ENCODE measurements around the gene HDDC3. TPM values are rescaled to one million over a fixed set of nuclear protein-coding genes. Genes with fewer than 3 reads are reported as not detected.

The HDDC3 gene
- total and polyA plus RNA-seq, 4 donors = 6.5 to 15.3 (median 7.5) TPM

DNA sequence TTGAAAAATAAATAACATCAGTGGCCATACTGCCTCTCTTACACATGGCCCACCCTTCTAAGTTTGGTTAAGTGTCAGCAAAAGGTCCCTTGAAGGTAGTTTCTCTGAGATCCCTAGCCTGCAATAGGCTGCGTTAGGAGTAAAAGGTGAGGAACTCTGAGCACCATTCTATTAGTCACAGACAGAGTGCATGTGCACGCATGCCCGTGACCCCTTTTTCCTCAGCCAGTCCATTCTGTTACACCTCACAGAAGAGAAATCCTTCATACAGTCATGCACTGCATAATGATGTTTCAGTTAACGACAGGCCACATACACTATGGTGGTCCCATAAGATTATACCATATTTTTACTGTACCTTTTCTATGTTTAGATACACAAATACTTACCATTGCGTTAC is 34.9 kb upstream of the HDDC3 start:
- 82 to 90% methylated on average over 5 of the region's 5 CpGs for WGBS, 2 donors
- intact Hi-C loops (cut with DNase I) = loop anchor here in 1 of 2 donors (10.0 kb wide), 1 partner anchor 308 kb away; no protein-coding TSS in a partner anchor
- H3K36me3 ChIP-seq (ENCODE audit: control insufficient read depth in 1 of 2, insufficient read depth in 2 of 2, low read length in 1 of 2) = peaks cover 4 to 7% of the 10 kb centered on the region in 2 donors
- no peak for ATAC-seq (ENCODE audit: low FRiP score)
- no peaks in the 10 kb centered on the region for H3K9me3 ChIP-seq (ENCODE audit: control insufficient read depth, low read length)
- no peak overlapping the region for H3K27ac ChIP-seq (ENCODE audit: low read depth in 1 of 2, low read length in 2 of 2)
- no peaks in the 10 kb centered on the region for H3K27me3 ChIP-seq (ENCODE audit: control insufficient read depth in 1 of 2, insufficient read depth in 2 of 2, low read length in 1 of 2)
- DNase-seq = no peak
- H3K4me3 ChIP-seq (ENCODE audit: low read length in 2 of 2) = no peak overlapping the region
- H3K4me1 ChIP-seq (ENCODE audit: control insufficient read depth in 1 of 2, insufficient read depth in 2 of 2, low read length in 2 of 2) = no peaks in the 10 kb centered on the region

DNA sequence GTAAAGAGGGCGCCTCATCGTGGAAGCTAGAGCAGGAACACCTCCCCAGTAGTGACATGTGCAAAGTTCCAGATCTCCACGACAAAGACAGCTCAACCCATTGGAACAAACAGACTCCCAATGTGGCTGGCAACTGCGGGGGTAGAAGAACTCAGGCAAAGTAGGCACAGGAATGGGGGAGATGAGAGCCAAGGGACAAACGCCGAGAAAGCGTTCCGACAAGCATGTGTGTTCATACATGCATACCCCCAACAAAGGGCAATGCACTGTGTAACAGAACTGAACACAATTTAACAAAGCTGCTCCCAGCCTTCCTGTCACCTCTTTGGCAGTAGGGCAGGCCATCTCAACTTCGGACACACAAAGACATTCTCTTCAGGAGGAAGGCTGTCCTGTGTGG is 33.9 kb upstream of the HDDC3 start:
- ATAC-seq (ENCODE audit: low FRiP score) = no peak
- peaks cover 4 to 7% of the 10 kb centered on the region in 2 donors for H3K36me3 ChIP-seq (ENCODE audit: control insufficient read depth in 1 of 2, insufficient read depth in 2 of 2, low read length in 1 of 2)
- H3K27ac ChIP-seq (ENCODE audit: low read depth in 1 of 2, low read length in 2 of 2) = no peak overlapping the region

DNA sequence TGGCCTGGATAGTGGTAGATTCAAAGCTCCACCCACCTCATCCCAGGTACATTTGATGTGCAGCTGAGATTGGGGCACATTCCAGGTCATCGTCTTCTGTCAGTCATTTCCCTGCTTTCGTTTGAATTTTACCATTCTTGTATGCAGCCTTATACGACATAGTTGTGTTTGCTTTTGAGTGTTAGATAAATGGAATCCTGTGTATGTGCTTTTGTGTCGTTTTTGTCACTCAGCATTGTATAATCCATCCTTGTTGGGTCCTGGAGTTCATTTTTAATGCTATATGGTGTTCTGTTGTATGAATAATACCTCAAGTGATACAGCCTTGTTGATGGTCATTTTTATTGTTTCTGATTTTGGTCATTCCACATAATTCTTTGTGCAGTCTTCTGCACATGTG is 29.7 kb upstream of the HDDC3 start:
- Histone ChIP-seq H3K9me3 (ENCODE audit: control insufficient read depth, low read length) (no peaks in the 10 kb centered on the region), H3K27me3 (ENCODE audit: control insufficient read depth in 1 of 2, insufficient read depth in 2 of 2, low read length in 1 of 2) (no peaks in the 10 kb centered on the region), H3K4me3 (ENCODE audit: low read length in 2 of 2) (no peak overlapping the region), H3K36me3 (ENCODE audit: control insufficient read depth in 1 of 2, insufficient read depth in 2 of 2, low read length in 1 of 2) (peaks cover 4% of the 10 kb centered on the region in 2 donors), H3K4me1 (ENCODE audit: control insufficient read depth in 1 of 2, insufficient read depth in 2 of 2, low read length in 2 of 2) (no peaks in the 10 kb centered on the region), H3K27ac (ENCODE audit: low read depth in 1 of 2, low read length in 2 of 2) (no peak overlapping the region)
- no peak for ATAC-seq (ENCODE audit: low FRiP score)
- DNase-seq = no peak
- 85 to 86% methylated on average over 4 of the region's 4 CpGs for WGBS, 2 donors
- intact Hi-C loops (cut with DNase I) = loop anchor here in 1 of 2 donors (10.0 kb wide), 1 partner anchor 313 kb away; no protein-coding TSS in a partner anchor

More for the DNA sequence above, 33.9 kb upstream of the HDDC3 start:
- no peaks in the 10 kb centered on the region for H3K4me1 ChIP-seq (ENCODE audit: control insufficient read depth in 1 of 2, insufficient read depth in 2 of 2, low read length in 2 of 2)
- H3K4me3 ChIP-seq (ENCODE audit: low read length in 2 of 2) = no peak overlapping the region
- no peaks in the 10 kb centered on the region for H3K27me3 ChIP-seq (ENCODE audit: control insufficient read depth in 1 of 2, insufficient read depth in 2 of 2, low read length in 1 of 2)
- intact Hi-C loops (cut with DNase I) = loop anchor here in 1 of 2 donors (10.0 kb wide), 1 partner anchor 309 kb away; no protein-coding TSS in a partner anchor
- H3K9me3 ChIP-seq (ENCODE audit: control insufficient read depth, low read length) = no peaks in the 10 kb centered on the region
- 86 to 87% methylated on average over 9 of the region's 9 CpGs for WGBS, 2 donors
- no peak for DNase-seq

DNA sequence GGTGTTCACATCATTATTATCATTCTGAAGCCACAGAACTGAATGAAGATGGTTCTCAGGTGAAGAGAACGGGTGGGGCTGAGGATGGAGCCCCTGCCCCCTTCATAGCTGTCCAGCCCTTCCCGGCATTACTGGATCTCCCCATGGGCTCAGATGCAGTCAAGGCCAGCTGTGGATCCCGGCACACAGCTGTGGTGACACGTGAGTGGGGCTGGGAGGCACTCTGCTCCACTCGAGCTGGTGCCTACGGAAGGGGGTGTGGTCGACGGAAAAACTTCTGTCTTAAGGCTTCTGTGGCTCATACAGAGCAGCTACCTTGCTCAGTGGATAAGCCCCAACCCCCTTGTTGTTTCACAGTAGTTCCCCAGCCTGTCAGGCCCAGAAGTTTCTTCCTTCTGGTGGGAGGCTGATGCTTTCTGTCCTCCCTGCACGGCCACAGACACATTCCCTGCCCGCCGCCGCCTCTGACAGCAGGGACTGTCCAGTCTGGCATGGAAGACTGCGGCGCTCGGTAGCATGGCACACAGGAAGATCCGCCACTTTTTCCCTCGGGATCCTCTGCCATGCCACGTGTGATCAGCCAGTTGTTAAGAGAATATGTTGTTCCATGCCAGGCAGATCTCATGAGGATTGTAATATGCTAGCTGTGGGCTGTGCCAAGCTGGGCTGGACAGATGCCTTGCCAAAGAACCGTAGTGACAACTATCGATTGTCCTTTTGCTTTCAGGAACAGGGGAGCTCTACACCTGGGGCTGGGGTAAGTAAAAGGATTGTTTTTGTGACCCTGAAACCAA is 28.1 kb upstream of the HDDC3 start:
- no peak for DNase-seq
- Histone ChIP-seq H3K27me3 (ENCODE audit: control insufficient read depth in 1 of 2, insufficient read depth in 2 of 2, low read length in 1 of 2) (no peaks in the 10 kb centered on the region), H3K9me3 (ENCODE audit: control insufficient read depth, low read length) (no peaks in the 10 kb centered on the region), H3K4me1 (ENCODE audit: control insufficient read depth in 1 of 2, insufficient read depth in 2 of 2, low read length in 2 of 2) (no peaks in the 10 kb centered on the region), H3K27ac (ENCODE audit: low read depth in 1 of 2, low read length in 2 of 2) (peak overlapping the region; percentile 10 to 39), H3K4me3 (ENCODE audit: low read length in 2 of 2) (no peak overlapping the region), H3K36me3 (ENCODE audit: control insufficient read depth in 1 of 2, insufficient read depth in 2 of 2, low read length in 1 of 2) (no peaks in the 10 kb centered on the region)
- WGBS, 2 donors = 3 to 9% methylated on average over 20 of the region's 20 CpGs
- intact Hi-C loops (cut with DNase I) = loop anchor here in 1 of 2 donors (10.0 kb wide), 1 partner anchor 314 kb away; no protein-coding TSS in a partner anchor
- no peak for ATAC-seq (ENCODE audit: low FRiP score)

DNA sequence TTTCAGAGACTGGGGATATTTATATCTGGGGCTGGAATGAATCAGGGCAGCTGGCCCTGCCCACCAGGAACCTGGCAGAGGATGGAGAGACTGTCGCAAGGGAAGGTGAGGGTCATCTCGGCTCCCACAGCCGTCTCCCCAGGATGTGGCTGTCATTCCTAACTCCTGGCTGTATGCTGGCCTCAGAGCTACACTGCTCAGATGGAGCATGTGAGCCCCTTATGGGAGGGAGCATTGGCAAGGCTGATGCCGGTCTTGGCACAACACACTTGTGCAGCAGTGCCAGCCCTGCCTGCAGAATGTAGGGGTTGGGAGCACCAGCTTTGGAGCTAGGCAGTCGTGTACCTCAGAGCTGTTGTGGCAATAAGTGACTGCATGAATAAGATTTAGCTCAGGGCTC is 27.5 kb upstream of the HDDC3 start:
- Histone ChIP-seq H3K4me1 (ENCODE audit: control insufficient read depth in 1 of 2, insufficient read depth in 2 of 2, low read length in 2 of 2) (no peaks in the 10 kb centered on the region), H3K4me3 (ENCODE audit: low read length in 2 of 2) (no peak overlapping the region), H3K27me3 (ENCODE audit: control insufficient read depth in 1 of 2, insufficient read depth in 2 of 2, low read length in 1 of 2) (no peaks in the 10 kb centered on the region), H3K36me3 (ENCODE audit: control insufficient read depth in 1 of 2, insufficient read depth in 2 of 2, low read length in 1 of 2) (no peaks in the 10 kb centered on the region), H3K9me3 (ENCODE audit: control insufficient read depth, low read length) (no peaks in the 10 kb centered on the region), H3K27ac (ENCODE audit: low read depth in 1 of 2, low read length in 2 of 2) (peak overlapping the region in 1 of 2 donors; percentile 85)
- ATAC-seq (ENCODE audit: low FRiP score) = peak; percentile 79
- intact Hi-C loops (cut with DNase I) = loop anchor here (5.0 to 10.0 kb wide), 6 partner anchors 32 to 315 kb away; partner anchors contain the start of genes PRC1 (in 1 of the 2) and VPS33B (in 1 of the 2)
- 4 to 8% methylated on average over 5 of the region's 5 CpGs for whole genome bisulfite sequencing, 2 donors
- DNase-seq = peak; percentile 90 to 91

DNA sequence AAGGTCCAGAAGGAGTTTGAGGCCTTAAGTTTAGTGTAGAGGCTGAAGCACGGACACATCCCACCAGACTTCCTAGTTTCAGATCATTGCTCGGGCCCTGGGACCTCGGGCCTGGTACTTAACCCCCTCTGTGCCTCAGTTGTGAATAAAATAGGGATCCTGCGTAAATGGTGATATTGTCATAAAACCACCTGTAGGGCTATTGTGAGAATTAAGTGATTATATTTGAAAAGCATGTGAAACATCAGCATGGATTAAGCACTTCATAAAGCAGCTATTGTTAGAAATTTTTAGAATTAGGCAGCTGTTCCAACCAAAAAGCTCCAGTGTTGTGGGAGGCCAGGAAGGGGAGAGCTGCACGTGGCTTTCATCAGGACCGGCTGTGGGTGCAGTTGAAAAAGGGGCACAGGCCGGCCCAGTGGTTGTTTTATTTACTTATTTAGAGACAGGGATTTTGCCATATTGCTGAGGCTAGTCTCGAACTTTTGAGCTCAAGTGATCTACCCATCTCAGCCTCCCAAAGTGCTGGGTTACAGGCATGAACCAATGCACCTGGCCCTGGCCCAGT is 26.8 kb upstream of the HDDC3 start:
- Histone ChIP-seq H3K36me3 (ENCODE audit: control insufficient read depth in 1 of 2, insufficient read depth in 2 of 2, low read length in 1 of 2) (no peaks in the 10 kb centered on the region), H3K4me1 (ENCODE audit: control insufficient read depth in 1 of 2, insufficient read depth in 2 of 2, low read length in 2 of 2) (no peaks in the 10 kb centered on the region), H3K4me3 (ENCODE audit: low read length in 2 of 2) (no peak overlapping the region), H3K9me3 (ENCODE audit: control insufficient read depth, low read length) (no peaks in the 10 kb centered on the region), H3K27me3 (ENCODE audit: control insufficient read depth in 1 of 2, insufficient read depth in 2 of 2, low read length in 1 of 2) (no peaks in the 10 kb centered on the region), H3K27ac (ENCODE audit: low read depth in 1 of 2, low read length in 2 of 2) (peak overlapping the region in 1 of 2 donors; percentile 85)
- DNase-seq (no peak), ATAC-seq (ENCODE audit: low FRiP score) (no peak)
- 27 to 36% methylated on average over 8 of the region's 8 CpGs for WGBS, 2 donors
- intact Hi-C loops (cut with DNase I) = loop anchor here (5.0 to 10.0 kb wide), 5 partner anchors 33 to 313 kb away; partner anchors contain the start of genes PRC1 (in 1 of the 2) and VPS33B (in 1 of the 2)

DNA sequence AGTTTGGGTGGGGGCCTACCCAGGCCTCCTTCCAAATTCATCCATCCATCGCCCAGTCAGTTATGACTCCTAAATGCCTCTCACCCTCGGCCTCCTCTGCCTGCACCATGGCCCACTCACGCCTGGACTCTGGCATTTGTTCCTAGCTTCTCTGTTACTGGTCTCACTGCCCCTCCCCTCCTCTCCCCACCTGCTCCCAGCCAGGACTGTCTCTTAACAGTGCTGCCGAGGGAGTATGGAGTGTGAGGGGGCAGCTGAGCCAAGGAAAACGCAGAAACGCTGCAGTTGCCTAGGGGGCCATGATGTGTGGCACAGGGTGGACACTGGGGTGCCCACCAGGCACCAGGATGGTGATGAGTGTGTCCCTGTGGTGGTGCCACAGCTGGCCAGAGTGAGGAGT is 25.4 kb upstream of the HDDC3 start:
- no peaks in the 10 kb centered on the region for H3K9me3 ChIP-seq (ENCODE audit: control insufficient read depth, low read length)
- intact Hi-C loops (cut with DNase I) = loop anchor here (2.0 to 10.0 kb wide), 7 partner anchors 35 to 315 kb away; partner anchors contain the start of genes PRC1 (in 2 of the 2) and VPS33B (in 1 of the 2)
- ATAC-seq (ENCODE audit: low FRiP score) (no peak), DNase-seq (no peak)
- H3K4me3 ChIP-seq (ENCODE audit: low read length in 2 of 2) = no peak overlapping the region
- 18 to 24% methylated on average over 6 of the region's 6 CpGs for WGBS, 2 donors
- H3K36me3 ChIP-seq (ENCODE audit: control insufficient read depth in 1 of 2, insufficient read depth in 2 of 2, low read length in 1 of 2) = peaks cover 0 to 3% of the 10 kb centered on the region in 2 donors
- no peak overlapping the region for H3K27ac ChIP-seq (ENCODE audit: low read depth in 1 of 2, low read length in 2 of 2)
- no peaks in the 10 kb centered on the region for H3K27me3 ChIP-seq (ENCODE audit: control insufficient read depth in 1 of 2, insufficient read depth in 2 of 2, low read length in 1 of 2)
- H3K4me1 ChIP-seq (ENCODE audit: control insufficient read depth in 1 of 2, insufficient read depth in 2 of 2, low read length in 2 of 2) = no peaks in the 10 kb centered on the region

DNA sequence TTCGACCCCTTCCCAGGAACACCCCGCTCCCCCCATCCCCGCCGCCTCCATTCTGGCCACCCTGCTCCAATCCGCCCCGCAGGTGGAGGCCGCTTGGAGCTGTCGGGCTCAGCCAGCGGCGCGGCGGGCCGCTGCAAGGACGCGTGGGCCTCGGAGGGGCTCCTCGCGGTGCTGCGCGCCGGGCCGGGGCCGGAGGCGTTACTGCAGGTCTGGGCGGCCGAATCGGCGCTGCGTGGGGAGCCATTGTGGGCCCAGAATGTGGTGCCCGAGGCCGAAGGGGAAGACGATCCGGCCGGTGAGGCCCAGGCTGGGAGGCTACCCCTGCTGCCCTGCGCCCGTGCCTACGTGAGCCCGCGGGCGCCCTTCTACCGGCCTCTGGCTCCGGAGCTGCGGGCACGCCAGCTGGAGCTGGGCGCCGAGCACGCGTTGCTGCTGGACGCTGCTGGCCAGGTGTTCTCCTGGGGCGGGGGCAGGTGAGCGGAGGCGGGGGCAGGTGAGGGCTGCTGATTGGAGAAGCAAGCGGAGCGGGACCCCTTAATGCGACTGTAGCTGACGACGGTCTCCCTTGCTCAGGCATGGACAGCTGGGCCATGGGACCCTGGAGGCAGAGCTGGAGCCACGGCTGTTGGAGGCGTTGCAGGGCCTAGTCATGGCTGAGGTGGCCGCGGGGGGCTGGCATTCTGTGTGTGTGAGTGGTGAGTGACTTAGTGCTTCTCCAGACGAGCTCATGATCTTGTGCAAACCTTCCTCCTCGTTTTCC is 24.9 kb upstream of the HDDC3 start:
- ATAC-seq (ENCODE audit: low FRiP score) = no peak
- no peak overlapping the region for H3K27ac ChIP-seq (ENCODE audit: low read depth in 1 of 2, low read length in 2 of 2)
- intact Hi-C loops (cut with DNase I) = loop anchor here (2.0 to 10.0 kb wide), 7 partner anchors 35 to 315 kb away; partner anchors contain the start of genes PRC1 (in 2 of the 2) and VPS33B (in 1 of the 2)

More for the DNA sequence above, 24.9 kb upstream of the HDDC3 start:
- no peak for DNase-seq
- H3K27me3 ChIP-seq (ENCODE audit: control insufficient read depth in 1 of 2, insufficient read depth in 2 of 2, low read length in 1 of 2) = no peaks in the 10 kb centered on the region
- H3K9me3 ChIP-seq (ENCODE audit: control insufficient read depth, low read length) = no peaks in the 10 kb centered on the region
- no peaks in the 10 kb centered on the region for H3K4me1 ChIP-seq (ENCODE audit: control insufficient read depth in 1 of 2, insufficient read depth in 2 of 2, low read length in 2 of 2)
- H3K36me3 ChIP-seq (ENCODE audit: control insufficient read depth in 1 of 2, insufficient read depth in 2 of 2, low read length in 1 of 2) = peaks cover 0 to 3% of the 10 kb centered on the region in 2 donors
- 4 to 7% methylated on average over 45 to 63 of the region's 63 CpGs for WGBS, 2 donors
- H3K4me3 ChIP-seq (ENCODE audit: low read length in 2 of 2) = peak overlapping the region; percentile 50 to 73
